ENCODE results near the gene CDY2A.
"Not testable (repeated sequence)": the region's sequence is repeated elsewhere in the genome, so short reads cannot be mapped to it uniquely, and the experiment has no call there.

DNA sequence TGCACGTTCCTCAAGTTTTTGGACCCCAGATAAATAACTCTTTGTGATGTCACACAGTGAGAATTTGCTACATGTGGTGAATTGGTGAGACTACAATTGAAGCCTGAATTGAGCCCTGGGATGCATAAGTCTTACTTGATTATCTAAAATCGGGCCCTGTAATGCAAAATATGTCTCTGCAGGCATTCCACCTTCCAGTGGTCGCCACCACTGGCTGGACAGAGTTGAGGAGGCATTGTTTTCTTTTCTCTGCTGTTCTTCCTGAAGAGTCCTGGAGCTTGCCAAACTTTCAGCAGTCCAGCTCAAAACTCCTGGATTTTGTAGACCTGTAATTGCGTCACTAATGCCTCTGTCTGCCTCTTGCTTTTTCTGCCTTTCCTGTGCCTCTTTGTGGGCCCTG, 23.5 kb downstream of the CDY2A start:
- TF ChIP-seq, protein P1, sequence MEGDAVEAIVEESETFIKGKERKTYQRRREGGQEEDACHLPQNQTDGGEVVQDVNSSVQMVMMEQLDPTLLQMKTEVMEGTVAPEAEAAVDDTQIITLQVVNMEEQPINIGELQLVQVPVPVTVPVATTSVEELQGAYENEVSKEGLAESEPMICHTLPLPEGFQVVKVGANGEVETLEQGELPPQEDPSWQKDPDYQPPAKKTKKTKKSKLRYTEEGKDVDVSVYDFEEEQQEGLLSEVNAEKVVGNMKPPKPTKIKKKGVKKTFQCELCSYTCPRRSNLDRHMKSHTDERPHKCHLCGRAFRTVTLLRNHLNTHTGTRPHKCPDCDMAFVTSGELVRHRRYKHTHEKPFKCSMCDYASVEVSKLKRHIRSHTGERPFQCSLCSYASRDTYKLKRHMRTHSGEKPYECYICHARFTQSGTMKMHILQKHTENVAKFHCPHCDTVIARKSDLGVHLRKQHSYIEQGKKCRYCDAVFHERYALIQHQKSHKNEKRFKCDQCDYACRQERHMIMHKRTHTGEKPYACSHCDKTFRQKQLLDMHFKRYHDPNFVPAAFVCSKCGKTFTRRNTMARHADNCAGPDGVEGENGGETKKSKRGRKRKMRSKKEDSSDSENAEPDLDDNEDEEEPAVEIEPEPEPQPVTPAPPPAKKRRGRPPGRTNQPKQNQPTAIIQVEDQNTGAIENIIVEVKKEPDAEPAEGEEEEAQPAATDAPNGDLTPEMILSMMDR (IDR thresholded peaks at IDR 0.05; ENCODE audit: low read depth, low read length) = not testable (repeated sequence)
- not testable (repeated sequence) for TF ChIP-seq EZH2phosphoT487 (IDR thresholded peaks at IDR 0.05; ENCODE audit: low read depth)

Data from OCI-LY3 (cell line).